K562 (cell line): ENCODE measurements around the gene MRPL16. TPM values are rescaled to one million over a fixed set of nuclear protein-coding genes. Genes with fewer than 3 reads are reported as not detected.

Experiments
- ATAC-seq: fragments of 200-7000 bp; cut with Tn5 transposase; 3 replicates; pipeline ENCODE4 v1.9.1; 2020; ENCODE audit warnings: moderate library complexity
- BruUV-seq: library from RNA; stranded (reverse); fragments of 400-500 nt; replicated peaks from 2 replicates; lab custom pipeline; 2021; lab: Mats Ljungman, UMichigan
- CTCF ChIA-PET: fragments of 300-600 bp; formaldehyde crosslinking; extraction: SDS; loops from one replicate; lab custom pipeline; 2021; ENCODE audit warnings: low intra/inter-chr PET ratio; lab: Yijun Ruan, JAX
- POLR2A ChIA-PET: fragments of 300-600, 350-650 bp; sonication (Branson Sonifier 250); formaldehyde crosslinking; extraction: SDS; loops from one replicate; lab custom pipeline; 2021; ENCODE audit warnings: antibody characterized with exemption, inconsistent platforms; lab: Yijun Ruan, JAX
- DNase-seq, 4 experiments: peaks; one replicate each; pipeline versions ENCODE4 v3.0.0 to v3.0.0-alpha.2; 2011 to 2018; ENCODE audit warnings: low spot score in 3 of 4, mixed read lengths in 3 of 4; ENCODE audit errors: extremely low read depth in 1 of 4
- FAIRE-seq: peaks from 2 replicates; lab custom pipeline; 2011; peaks lifted over from hg19 to GRCh38; lab: Jason Lieb, UNC
- H2AFZ ChIP-seq: 2 replicates; pipeline ENCODE4 v1.6.0; 2011; ENCODE audit warnings: low read depth, low read length, control low read depth, inconsistent platforms
- H3K27ac ChIP-seq: fragments of 200-600 bp; 3 replicates; pipeline ENCODE4 v1.8.0; 2011; ENCODE audit warnings: low read depth, mild to moderate bottlenecking, control low read depth, inconsistent platforms, low read length, moderate library complexity, mixed read lengths; ENCODE audit errors: extremely low read depth
- H3K27me3 ChIP-seq, 2 experiments: fragments of 300-600 bp in 1 of 2; 2 replicates in 1 of 2; 3 replicates in 1 of 2; pipeline versions ENCODE4 v1.6.0 to v1.8.0; 2011; ENCODE audit warnings: inconsistent platforms in 2 of 2, low read length in 2 of 2, mild to moderate bottlenecking in 1 of 2, mixed read lengths in 1 of 2, moderate library complexity in 1 of 2; ENCODE audit not compliant: control insufficient read depth in 2 of 2, insufficient read depth in 2 of 2
- H3K36me3 ChIP-seq: fragments of 300-600 bp; 3 replicates; pipeline ENCODE4 v1.8.0; 2011; ENCODE audit warnings: mild to moderate bottlenecking, low read length, inconsistent platforms; ENCODE audit not compliant: control insufficient read depth, insufficient read depth
- H3K4me1 ChIP-seq, 2 experiments: fragments of 200-600 bp in 1 of 2; replicated peaks in 1 of 2; 2 replicates in 1 of 2; 3 replicates in 1 of 2; pipeline versions ENCODE4 v1.5.1 to v1.8.0; 2011; ENCODE audit warnings: inconsistent platforms in 2 of 2, low read length in 2 of 2, mild to moderate bottlenecking in 1 of 2, mixed read lengths in 1 of 2, moderate library complexity in 1 of 2; ENCODE audit not compliant: control insufficient read depth in 2 of 2, insufficient read depth in 2 of 2
- H3K4me2 ChIP-seq: 2 replicates; pipeline ENCODE4 v1.6.1; 2011; ENCODE audit warnings: low read length, control low read depth, inconsistent platforms, mixed read lengths; ENCODE audit not compliant: insufficient read depth
- H3K4me3 ChIP-seq: fragments of 200-600 bp; sonication (generic), shearing (Covaris generic); 2 replicates; pipeline ENCODE4 v1.5.1; 2016; ENCODE audit warnings: control low read depth, inconsistent platforms
- H3K79me2 ChIP-seq: fragments of 200-600 bp; 3 replicates; pipeline ENCODE4 v1.8.0; 2011; ENCODE audit warnings: low read length, inconsistent platforms; ENCODE audit not compliant: control insufficient read depth, insufficient read depth
- H3K9ac ChIP-seq, 2 experiments: 2 replicates each; pipeline versions ENCODE4 v1.6.0 to v1.6.1; 2011; ENCODE audit warnings: low read depth in 2 of 2, low read length in 2 of 2, control low read depth in 1 of 2, inconsistent platforms in 1 of 2, mild to moderate bottlenecking in 1 of 2, mixed read lengths in 1 of 2; ENCODE audit not compliant: insufficient read depth in 1 of 2
- H3K9me1 ChIP-seq: one replicate; pipeline ENCODE4 v1.6.0; 2011; ENCODE audit warnings: inconsistent platforms, mild to moderate bottlenecking, low read length, moderate library complexity; ENCODE audit not compliant: control insufficient read depth, insufficient read depth
- H3K9me3 ChIP-seq: replicated peaks from 2 replicates; pipeline ENCODE4 v1.5.1; 2011; ENCODE audit warnings: low read depth, low read length, inconsistent platforms; ENCODE audit not compliant: control insufficient read depth, insufficient read depth
- H4K20me1 ChIP-seq: replicated peaks from 2 replicates; pipeline ENCODE4 v1.6.1; 2011; ENCODE audit warnings: low read length, inconsistent platforms, mixed read lengths; ENCODE audit not compliant: control insufficient read depth, insufficient read depth
- ERF ChIP-seq: fragments of 450-650 bp; formaldehyde crosslinking; IDR thresholded peaks from 2 replicates; pipeline ENCODE4 v1.4.0; 2020; ENCODE audit warnings: mild to moderate bottlenecking, mixed read lengths
- HSF4 ChIP-seq: fragments of 250-450 bp; sonication (Bioruptor Pico); IDR thresholded peaks from 2 replicates; pipeline ENCODE4 v2.1.2; 2022; ENCODE audit warnings: mild to moderate bottlenecking, moderate library complexity, borderline replicate concordance
- OTX1 ChIP-seq: fragments of 450-650 bp; formaldehyde crosslinking; IDR thresholded peaks from 2 replicates; pipeline ENCODE4 v1.4.0; 2022; ENCODE audit warnings: mild to moderate bottlenecking
- RBFOX2 ChIP-seq: fragments of 200-400 bp; formaldehyde crosslinking; IDR thresholded peaks from 2 replicates; pipeline ENCODE4 v1.6.1; 2017; ENCODE audit warnings: low read depth, mild to moderate bottlenecking, low read length, moderate library complexity
- SUPT5H ChIP-seq: fragments of 450-650 bp; IDR thresholded peaks from 2 replicates; pipeline ENCODE4 v1.6.1; 2016
- THRB ChIP-seq: fragments of 450-650 bp; formaldehyde crosslinking; conservative IDR thresholded peaks from 2 replicates; pipeline ENCODE4 v1.4.0; 2022; ENCODE audit warnings: mild to moderate bottlenecking, missing genetic modification characterization
- WGBS: fragments of 100-300 bp; shearing (Covaris generic); methylation state at CpG from one replicate; pipeline ENCODE4 v1.1.6; 2016; ENCODE audit warnings: low coverage, mixed read lengths; ENCODE audit not compliant: insufficient coverage; ENCODE audit errors: missing lambda C conversion rate; 5-methylcytosine and 5-hydroxymethylcytosine counted together
- in situ Hi-C: fragments of 300-500 bp; cut with MboI; formaldehyde crosslinking; loops from 4 replicates; pipeline ENCODE4 v1.15.0; 2018; ENCODE audit warnings: inconsistent platforms, mixed read lengths
- intact Hi-C: fragments of 100-400 bp; cut with micrococcal nuclease; formaldehyde crosslinking; loops from 2 replicates; pipeline ENCODE4 v1.14.2; 2022
- polyA plus RNA-seq, 8 experiments: library from polyadenylated mRNA; depleted of rRNA in 4 of 8; stranded (reverse) in 5 of 8; unstranded in 3 of 8; fragments of >200 nt; fragmentation: Nextera tagmentation in 2 of 8; fragmentation: Illumina TruSeq in 1 of 8; extraction: Ambion mirVana in 2 of 8; extraction: Trizol in 1 of 8; gene quantifications; 2 replicates each; pipeline versions ENCODE4 v1.2.1 to v1.2.3, GENCODE V29; 2011 to 2014; ENCODE audit warnings: inconsistent platforms in 1 of 8, missing spikeins in 1 of 8
- total RNA-seq, 7 experiments: library from RNA; depleted of rRNA in 6 of 7; stranded (reverse); fragments of >200 nt in 6 of 7; fragmentation: Illumina TruSeq in 2 of 7; extraction: Trizol in 2 of 7; gene quantifications; 2 replicates each; pipeline versions ENCODE4 v1.2.1 to v1.2.3, GENCODE V29; 2011 to 2021; ENCODE audit warnings: low replicate concordance in 1 of 7
- TF ChIP-seq, protein P1 (sequence below): fragments of 250-450 bp; sonication (Bioruptor Pico); IDR thresholded peaks from 2 replicates; pipeline ENCODE4 v1.8.0; 2021; ENCODE audit warnings: mild to moderate bottlenecking, moderate library complexity

The MRPL16 gene
- total and polyA plus RNA-seq, 9 of the 15 experiments (the other 6 are each of a cell fraction or from before 2014, with no cell fraction given) = 63.3 to 209 (median 157) TPM

DNA sequence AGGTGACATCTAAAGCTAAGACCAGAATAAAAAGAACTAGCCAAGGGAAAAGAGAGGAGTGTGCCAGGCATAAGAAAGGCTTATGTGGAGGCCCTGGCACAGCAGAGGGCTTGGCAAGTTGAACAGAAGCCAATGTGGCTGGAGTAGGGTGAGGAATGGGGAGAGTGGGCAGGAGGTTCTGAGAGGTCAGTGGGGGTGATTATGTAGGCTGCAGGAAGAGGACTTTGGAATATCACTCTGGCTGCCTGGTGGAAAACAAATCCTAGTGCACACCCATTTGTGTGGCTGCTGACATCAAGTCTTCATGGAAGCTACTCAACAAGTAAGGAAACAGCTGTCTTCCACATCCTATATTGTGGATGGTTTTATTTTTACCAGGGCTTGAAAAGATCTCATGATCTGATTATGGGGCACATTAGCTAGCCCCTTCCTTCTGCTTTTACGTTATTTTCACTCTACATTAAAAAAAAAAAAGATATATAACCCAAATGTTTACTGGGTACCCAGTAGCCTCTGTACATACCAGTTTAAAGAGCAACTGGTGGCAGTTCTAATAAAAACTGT, 3.4 kb downstream of the MRPL16 start:
- ATAC-seq = no peak
- H3K27ac ChIP-seq = no peak overlapping the region
- no peaks in the 10 kb centered on the region for H3K9me1 ChIP-seq
- POLR2A ChIA-PET = interaction anchor here (0.7 to 0.8 kb wide), 2 partner anchors 51 to 166 kb away, joined by 3 to 4 read pairs; no protein-coding TSS in a partner anchor
- no peaks in the 10 kb centered on the region for H3K27me3 ChIP-seq
- H3K4me2 ChIP-seq = no peak overlapping the region
- H3K4me3 ChIP-seq = no peak overlapping the region
- DNase-seq = no peak
- no peak overlapping the region for H3K9ac ChIP-seq
- FAIRE-seq = no peak
- no TSS peak for BruUV-seq
- CTCF ChIA-PET = no interaction called here
- WGBS = 63% methylated on average over 1 of the region's 1 CpG
- peaks cover 67% of the 10 kb centered on the region for H3K36me3 ChIP-seq
- no peak overlapping the region for H2AFZ ChIP-seq
- in situ Hi-C loops = no loop called here
- no peaks in the 10 kb centered on the region for H4K20me1 ChIP-seq
- H3K79me2 ChIP-seq = peaks cover 37% of the 10 kb centered on the region
- H3K9me3 ChIP-seq = no peaks in the 10 kb centered on the region
- 0 out of 2 replicates have a peak, but pooled peaks have one; percentile 66 for TF ChIP-seq THRB (CRISPR knock-in tag)
- 0 out of 2 replicates have a peak, but pooled peaks have one; percentile 16 for TF ChIP-seq RBFOX2
- TF ChIP-seq SUPT5H = peak; percentile 43; the same call in 1 of the 2 replicates
- TF ChIP-seq, protein P1, sequence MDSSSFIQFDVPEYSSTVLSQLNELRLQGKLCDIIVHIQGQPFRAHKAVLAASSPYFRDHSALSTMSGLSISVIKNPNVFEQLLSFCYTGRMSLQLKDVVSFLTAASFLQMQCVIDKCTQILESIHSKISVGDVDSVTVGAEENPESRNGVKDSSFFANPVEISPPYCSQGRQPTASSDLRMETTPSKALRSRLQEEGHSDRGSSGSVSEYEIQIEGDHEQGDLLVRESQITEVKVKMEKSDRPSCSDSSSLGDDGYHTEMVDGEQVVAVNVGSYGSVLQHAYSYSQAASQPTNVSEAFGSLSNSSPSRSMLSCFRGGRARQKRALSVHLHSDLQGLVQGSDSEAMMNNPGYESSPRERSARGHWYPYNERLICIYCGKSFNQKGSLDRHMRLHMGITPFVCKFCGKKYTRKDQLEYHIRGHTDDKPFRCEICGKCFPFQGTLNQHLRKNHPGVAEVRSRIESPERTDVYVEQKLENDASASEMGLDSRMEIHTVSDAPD = no peak
- TF ChIP-seq HSF4 (CRISPR knock-in tag) = no peak
- 0 out of 2 replicates have a peak, but pooled peaks have one; percentile 23 for TF ChIP-seq ERF (CRISPR knock-in tag)
- TF ChIP-seq OTX1 (CRISPR knock-in tag) = peak; percentile 71; the same call in 1 of the 2 replicates
- intact Hi-C loops = no loop called here
- H3K4me1 ChIP-seq = peaks cover 5 to 7% of the 10 kb centered on the region in 2 experiments; a peak in 4 of 5 replicates
